GM19463 (cell line): ENCODE data around the gene MC1R.
"Not testable (repeated sequence)": the region's sequence is repeated elsewhere in the genome, so short reads cannot be mapped to it uniquely, and the experiment has no call there.

Experiments used
- ATAC-seq: cut with Tn5 transposase; IDR thresholded peaks from one replicate; pipeline ENCODE4 v1.9.1; 2021; ENCODE audit warnings: mild to moderate bottlenecking, moderate library complexity; ENCODE audit not compliant: unreplicated experiment

The MC1R gene

DNA sequence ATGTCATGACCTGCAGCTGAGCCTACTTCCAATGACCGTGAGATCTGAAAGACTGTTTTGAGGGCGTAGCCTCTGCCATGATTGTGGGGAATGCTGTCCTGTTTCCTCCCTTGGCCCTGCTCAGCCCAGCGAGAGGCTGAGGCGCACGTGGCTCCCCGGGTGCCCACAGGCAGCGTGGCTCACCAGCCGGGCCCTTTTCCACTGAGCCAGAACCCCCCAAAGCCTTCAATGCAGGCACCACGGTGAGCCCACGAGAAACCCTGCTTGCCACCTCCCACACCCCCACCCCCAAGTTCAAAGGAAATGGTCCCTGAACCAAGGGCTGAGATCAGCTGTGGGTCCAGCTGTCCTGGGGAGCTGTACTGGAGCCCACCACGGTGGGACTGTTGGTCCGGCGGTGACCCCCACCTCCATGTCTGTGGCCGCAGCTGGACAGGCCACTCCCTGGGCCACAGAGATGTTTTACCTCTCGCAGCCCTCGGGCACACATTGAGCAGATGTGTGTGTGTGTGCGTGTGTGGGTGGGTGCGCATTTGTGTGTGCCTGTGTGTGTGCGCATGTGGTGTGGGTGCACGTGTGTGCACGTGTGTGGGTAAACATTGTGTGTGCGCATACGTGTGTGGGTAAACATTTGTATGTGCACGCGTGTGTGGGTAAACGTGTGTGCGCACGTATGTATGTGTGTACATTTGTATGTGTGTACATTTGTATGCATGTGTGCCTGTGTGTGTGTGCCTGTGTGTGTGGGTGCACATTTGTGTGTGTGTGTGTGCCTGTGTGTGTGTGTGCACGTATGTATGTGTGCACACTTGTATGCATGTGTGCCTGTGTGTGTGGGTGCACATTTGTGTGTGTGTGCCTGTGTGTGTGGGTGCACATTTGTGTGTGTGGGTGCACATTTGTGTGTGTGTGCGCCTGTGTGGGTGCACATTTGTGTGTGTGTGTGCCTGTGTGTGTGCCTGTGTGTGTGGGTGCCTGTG is 5.0 kb upstream of the MC1R start:
- ATAC-seq = no peak

DNA sequence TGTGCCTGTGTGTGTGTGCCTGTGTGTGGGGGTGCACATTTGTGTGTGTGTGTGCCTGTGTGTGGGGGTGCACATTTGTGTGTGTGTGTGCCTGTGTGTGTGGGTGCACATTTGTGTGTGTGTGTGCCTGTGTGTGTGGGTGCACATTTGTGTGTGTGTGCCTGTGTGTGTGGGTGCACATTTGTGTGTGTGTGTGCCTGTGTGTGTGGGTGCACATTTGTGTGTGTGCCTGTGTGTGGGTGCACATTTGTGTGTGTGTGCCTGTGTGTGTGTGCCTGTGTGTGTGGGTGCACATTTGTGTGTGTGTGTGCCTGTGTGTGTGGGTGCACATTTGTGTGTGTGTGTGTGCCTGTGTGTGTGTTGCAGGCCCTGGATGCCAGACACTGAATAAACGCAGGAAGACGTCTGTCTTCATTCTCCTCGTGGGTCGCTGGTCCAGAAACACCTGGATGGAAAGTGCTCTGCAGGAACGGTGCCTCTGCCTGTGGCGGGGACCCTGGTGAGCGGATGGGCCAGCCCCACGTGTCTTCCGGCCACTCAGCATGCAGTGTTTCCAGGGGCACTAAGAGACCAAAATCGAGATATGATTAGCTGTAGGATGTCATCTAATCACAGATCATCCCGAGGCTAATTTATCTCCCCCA is 3.9 kb upstream of the MC1R start:
- not testable (repeated sequence) for ATAC-seq

DNA sequence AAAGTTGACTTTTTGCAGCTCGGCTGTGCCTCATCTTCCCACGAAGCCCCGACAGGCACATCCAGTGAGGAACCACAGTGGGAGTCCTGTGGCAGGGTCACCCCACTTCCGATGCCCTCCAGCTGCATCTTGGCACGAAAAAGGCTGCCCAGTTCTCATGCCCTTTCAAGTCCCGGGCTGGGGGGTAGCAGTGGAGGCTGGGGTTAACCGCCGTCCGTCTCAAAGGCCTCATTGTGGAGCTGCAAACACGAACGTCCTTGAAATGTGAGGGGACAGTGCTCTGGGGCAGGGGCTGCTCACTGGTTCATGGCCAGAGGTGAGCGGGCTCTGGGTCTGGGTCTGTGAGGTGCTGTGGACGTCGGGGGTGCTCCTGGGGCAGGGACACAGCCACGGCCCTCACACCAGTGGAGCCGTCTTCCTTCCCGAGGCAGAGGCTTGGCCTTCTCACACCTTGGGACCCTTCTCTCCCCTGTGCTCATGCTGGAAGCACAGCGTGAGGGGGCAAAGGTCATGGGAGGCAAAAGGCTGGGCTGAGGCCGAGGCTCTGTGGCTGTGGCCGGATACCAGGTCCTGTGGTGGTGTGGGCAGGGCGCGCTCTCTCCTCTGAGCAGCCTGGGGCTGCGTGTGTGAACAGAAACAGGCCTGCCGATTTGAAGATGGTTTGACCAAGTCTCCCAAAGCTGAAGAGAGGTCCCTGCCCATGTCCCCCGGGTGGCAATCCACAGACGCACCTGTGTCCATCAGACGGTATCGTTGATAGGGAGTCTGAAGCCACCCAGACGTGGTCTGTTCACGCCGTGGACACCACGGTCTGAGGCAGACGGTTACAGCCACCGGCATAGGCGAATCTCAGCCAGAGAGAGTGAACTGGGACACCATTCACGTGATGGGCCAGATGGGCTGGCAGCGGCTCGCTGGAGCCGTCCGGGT is 3.1 kb upstream of the MC1R start:
- ATAC-seq = no peak

DNA sequence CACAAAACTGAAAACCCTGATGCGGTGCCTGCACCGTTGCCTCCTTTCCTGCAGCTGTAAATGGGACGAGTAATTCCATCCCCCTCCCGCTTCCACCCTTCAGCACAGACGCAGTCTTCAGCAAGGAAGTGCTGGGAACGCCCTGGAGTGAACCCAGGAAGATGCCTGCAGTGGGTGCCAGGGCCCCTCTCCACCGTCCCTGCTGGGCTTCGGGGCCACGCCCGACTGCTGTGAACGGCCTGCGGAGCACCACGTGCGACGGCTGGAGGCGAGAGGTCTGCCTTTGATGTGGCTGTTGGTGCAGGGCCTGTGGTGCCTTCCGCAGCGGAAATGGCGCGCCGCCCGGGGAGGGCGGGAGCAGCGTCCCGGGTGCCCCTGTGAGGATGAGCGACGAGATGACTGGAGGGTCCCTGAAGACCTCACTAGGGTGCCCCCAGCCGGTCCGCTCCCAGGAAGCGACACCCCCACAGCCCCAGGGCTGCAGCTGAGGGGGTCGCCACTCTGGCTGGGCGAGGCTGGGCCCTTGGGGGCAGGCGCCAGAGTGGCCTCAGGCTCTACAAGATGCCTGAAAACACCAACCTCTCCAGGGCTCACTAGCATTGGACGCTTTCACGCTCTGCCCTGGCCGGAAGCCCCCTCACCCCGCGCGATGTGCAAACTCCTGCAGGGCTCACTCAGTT is 749 bp upstream of the MC1R start:
- peak; percentile 77 for ATAC-seq

DNA sequence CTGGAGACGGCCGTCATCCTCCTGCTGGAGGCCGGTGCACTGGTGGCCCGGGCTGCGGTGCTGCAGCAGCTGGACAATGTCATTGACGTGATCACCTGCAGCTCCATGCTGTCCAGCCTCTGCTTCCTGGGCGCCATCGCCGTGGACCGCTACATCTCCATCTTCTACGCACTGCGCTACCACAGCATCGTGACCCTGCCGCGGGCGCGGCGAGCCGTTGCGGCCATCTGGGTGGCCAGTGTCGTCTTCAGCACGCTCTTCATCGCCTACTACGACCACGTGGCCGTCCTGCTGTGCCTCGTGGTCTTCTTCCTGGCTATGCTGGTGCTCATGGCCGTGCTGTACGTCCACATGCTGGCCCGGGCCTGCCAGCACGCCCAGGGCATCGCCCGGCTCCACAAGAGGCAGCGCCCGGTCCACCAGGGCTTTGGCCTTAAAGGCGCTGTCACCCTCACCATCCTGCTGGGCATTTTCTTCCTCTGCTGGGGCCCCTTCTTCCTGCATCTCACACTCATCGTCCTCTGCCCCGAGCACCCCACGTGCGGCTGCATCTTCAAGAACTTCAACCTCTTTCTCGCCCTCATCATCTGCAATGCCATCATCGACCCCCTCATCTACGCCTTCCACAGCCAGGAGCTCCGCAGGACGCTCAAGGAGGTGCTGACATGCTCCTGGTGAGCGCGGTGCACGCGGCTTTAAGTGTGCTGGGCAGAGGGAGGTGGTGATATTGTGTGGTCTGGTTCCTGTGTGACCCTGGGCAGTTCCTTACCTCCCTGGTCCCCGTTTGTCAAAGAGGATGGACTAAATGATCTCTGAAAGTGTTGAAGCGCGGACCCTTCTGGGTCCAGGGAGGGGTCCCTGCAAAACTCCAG is 1.1 kb downstream of the MC1R start:
- no peak for ATAC-seq

DNA sequence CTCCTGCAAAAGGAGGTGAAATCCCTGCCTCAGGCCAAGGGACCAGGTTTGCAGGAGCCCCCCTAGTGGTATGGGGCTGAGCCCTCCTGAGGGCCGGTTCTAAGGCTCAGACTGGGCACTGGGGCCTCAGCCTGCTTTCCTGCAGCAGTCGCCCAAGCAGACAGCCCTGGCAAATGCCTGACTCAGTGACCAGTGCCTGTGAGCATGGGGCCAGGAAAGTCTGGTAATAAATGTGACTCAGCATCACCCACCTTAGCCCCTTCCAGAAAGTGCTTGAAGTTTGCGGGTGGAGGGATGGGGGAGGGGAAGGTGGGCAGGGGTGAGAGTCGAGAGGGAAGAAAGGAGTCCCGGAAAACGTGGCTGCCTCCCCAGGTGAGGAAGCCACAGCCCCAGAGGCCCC is 2.1 kb downstream of the MC1R start:
- no peak for ATAC-seq

DNA sequence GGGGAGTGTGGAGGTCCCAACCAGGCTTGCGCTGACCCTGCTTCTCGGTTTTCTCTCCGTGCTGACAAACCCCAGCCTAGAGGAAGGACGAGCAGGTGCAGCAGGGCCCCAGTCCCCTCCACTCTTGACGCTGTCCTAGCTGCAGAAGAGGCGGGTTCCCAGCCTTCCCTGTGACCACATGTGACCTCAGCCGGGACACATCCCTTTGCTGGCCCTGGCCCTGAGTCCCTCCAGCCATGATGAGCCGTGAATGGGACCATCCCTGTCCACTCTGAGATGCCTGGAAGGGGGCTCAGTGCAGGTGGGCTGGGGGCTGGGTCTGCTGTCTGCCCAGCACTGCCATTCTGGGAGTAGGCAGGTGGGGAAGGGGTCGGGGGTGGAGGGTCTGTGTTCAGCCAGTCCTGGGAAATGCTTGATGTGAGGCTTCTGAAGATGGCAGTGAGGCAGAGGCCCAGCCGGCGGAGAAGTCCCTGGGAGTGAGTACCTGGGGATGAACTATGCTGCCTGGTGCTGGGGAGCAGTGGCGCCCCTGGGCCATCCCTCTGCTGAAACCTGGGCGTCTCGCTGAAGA is 2.6 kb downstream of the MC1R start:
- no peak for ATAC-seq

DNA sequence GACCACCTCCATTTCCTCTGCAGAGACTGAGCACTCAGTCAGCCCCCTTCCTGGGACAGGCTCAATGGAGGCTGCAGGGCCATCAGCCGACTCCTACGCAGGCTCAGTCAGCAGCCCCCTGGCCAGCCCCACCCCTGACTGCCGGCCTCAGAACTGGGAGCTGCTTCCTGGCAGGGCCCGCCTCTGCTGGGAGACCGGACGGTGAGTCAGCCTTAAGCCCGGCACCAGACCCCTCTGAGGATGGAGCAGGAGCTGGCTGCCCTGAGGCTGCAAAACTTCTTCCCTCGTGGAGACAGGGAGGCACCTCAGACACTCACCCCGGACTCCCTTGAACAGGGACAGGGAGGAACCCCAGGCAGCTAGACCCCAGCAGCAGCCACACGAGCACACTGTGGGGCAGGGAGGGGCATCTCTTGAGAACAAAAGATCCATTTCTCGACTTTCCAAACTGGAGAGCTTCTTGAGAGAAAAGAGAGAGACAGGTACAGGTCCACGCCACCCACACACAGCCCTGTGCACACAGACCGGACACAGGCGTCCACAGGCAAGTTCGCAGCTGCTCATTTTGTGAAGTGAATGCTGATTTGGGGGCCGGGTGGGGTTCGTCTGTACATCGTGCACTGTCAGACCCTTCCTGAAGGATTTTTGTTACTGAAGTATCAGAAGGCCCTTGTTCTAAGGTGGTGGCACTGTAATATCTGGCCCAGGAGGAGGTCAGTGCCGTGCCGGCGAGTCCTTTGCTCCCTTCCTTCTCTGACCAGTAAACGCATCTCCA is 3.2 kb downstream of the MC1R start:
- no peak for ATAC-seq

DNA sequence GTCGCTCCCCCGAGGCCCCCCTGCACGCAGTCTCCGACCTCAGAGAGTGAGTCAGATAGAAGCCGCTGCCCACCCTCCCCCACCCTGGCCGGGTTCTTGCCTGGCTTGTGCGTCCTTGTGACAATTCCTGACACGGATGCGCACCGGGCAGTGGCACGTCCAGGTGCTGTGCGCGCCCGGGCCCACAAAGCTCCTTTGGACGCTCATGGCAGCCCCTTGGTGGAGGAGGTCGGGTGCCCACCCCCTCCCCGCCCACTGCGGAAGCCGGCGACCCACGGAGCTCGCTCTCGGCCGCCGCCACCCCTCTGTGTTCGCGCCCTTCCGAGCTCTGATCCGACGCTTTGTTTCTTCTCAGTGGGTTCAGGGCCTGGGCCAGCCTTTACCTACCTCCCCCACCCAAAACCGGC is 3.8 kb downstream of the MC1R start:
- ATAC-seq = no peak

DNA sequence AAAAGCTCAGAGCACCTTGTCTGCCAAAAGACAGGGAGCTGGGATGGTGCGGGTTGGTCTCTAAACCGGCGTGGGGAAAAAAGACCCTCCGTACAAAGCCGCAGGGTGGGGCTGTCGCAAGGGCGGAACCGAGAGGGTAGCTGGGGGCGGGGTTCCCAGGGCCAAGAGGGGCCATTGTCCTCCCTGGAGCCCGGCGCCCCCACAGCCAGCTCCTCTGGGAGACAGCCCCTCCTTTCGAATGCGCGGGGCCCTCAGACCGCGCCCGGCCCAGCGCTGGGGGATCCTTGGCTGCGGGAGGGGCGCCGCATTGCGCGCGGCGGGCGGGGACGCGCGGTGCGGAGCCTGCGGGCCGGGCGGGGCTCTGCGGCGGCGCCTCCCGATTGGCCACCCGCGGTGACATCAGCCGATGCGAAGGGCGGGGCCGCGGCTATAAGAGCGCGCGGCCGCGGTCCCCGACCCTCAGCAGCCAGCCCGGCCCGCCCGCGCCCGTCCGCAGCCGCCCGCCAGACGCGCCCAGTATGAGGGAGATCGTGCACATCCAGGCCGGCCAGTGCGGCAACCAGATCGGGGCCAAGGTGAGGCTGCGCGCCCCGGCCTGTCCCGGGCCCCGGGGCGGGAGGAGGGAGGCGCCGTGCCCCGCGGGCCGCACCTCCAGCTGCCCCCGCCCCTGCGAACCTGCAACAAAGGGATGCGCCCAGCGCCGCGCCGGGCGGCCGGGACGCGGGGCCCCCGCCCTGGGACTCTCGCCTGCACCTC is 4.4 kb downstream of the MC1R start, which contains the start of gene TUBB3:
TSS of gene TUBB3 (plus strand) at position 459 of the 756 bp plus-strand sequence. CDS start at position 519, 60 bp downstream.
- no peak for ATAC-seq

DNA sequence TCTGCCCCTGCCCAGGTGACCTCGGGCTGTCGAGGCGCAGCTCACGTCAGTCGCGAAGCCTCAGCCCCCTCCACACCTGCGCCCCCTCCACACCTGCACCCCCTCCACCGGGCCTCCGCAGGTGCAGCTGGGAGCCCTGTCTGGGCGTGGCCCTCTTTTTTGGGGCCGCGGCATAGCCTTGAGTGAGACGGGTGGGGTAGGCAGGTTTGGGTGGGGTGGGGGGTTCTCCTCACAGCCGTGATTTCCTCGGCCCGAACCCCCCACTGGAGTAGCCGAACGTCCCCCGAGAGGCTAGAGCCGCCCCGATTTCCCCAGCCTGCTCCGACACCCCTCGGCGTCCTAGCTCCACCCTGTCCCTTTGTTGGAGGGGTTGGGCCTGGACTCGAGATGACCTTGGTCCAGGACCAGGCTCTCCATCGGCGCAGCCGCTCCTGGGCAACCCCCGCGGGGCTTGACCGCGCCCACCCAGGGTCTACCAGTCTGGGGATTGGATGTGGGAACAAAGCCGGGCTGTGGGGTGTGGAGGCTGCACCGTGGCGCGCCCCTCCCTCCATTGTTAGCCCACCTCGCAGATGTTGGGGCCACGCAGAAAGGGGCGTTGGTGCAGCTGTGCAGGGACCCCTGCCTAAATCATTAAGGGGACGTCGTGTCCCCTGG is 5.1 kb downstream of the MC1R start:
- ATAC-seq = no peak

DNA sequence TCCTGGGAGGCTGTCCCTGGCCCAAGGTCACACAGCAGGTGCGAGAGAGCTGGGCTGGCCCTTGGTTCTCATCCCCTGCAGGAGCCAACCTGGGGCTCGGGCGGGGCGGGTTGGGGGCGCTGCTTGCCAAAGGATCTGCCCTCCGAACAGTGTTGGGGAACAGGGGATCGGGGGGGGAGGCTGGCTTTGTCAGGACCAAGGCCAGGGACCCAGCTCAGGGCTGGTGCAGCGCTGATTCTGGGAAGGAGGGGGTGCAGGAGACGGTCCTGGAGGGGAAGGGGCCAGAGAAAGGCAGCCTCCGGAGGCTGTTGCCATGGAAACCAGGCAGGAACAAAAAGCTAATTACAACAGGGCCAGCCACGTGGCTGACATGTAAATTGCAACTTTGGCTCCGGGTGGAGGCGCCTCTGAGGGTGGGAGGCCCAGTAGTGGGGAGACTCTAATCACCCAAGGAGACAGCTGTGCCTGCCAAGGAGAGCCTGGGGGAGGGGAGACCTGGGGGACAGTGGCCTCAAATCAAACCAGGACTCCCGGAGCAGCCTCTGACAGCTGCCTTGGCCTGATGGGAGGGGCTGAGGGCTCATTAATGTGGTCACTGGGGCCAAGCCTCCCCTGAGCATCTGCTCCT is 5.7 kb downstream of the MC1R start:
- no peak for ATAC-seq

DNA sequence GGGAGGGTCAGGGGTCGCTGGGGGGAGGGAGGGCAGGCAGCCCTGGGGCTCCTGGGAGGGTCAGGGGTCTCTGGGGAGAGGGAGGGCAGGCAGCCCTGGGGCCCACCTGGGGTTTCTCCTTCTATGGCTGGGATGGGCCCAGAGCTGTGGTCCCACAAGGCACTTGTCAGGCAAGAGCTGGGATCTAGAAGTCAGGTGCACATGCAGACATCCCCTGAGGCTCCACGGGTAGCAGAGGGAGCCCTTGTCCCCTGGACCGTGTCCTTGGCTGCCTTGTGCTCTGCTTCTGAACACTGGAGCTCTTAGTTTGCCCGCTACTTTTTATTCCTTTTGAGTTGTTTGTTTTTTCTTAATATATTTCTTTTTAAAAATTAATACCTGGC is 6.3 kb downstream of the MC1R start:
- ATAC-seq = no peak

DNA sequence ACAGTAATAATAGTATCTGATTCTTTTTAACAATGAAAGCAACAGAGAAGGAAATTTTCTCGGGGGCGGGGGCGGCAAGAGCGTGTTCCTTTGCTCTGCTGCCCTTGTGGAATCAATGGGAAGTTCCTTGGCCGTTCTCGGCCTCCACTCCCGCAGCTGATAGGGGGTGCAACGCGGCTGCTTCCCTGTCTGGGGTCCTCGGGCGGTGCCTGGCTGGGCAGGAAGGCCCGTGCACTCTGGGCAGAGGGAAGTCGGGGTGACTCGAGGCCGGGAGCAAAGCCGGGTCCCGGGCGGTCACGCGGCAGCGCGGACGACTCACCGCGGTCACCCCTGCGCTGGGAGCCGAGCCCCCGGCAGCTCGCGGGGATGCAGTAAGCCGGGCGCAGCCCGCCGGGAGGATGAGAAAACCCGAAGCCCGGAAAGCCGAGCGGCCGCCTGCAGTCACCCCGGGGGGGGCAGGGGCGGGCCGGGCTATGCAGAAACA is 7.0 kb downstream of the MC1R start:
- no peak for ATAC-seq

DNA sequence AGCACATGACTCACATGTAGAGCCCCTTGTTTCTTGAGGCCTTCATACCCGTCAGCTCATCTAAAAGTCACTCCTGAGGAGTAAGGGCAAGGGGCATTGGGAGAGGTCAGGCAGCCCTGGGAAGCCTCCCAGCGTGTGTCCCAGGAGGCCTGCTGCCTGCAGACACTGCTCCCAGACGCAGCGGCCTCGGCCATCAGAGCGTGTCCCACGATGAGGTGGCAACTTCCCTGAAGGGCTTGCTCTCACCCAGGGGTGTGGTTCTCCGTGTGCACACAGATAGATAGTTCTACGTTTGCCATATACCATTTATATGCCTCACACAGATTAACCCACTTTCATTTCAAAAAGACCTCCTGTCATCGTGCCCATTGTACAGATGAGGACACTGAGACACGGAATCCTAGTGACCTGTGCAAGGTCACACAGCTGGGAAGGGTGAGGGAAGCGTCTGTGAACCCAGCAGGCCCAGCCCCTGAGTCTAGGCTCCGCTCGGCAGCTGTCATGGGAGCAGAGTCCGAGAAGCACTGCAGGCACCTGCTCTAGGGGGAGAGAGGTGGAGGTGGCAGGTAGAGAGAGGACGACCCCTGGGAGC is 12.7 kb downstream of the MC1R start:
- no peak for ATAC-seq

DNA sequence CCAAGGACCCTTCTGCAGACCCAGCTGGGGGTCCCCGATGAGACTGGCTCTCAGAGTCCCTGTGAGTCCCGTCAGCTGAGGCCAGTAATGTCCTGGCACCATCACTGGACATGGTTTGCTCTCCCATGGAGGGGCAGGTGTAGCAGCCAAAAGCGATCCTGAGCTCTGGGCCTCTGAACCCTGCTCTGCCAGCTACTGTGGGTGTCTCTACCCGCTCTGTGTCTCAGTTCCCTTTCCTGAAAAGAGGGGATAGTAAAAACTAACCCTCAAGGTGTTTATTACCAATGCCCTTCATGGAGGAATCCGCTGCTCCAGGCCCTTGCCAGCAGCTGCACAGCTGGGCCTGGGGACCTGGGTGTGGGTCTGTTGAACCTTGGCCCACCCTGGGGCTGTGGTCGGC is 13.3 kb downstream of the MC1R start:
- ATAC-seq = no peak
